NCI-H460 (cell line): Measurements from ENCODE around the gene MYBPH. TPM values are rescaled to one million over a fixed set of nuclear protein-coding genes. Genes with fewer than 3 reads are reported as not detected.

Experiments used
- DNase-seq: peaks from one replicate; pipeline ENCODE4 v3.0.0-alpha.2; 2016; ENCODE audit warnings: low read depth; ENCODE audit errors: extremely low read depth
- total RNA-seq: library from RNA; depleted of rRNA; stranded (reverse); fragments of >200 nt; shearing (Covaris generic); gene quantifications from 2 replicates; pipeline ENCODE4 v1.2.3, GENCODE V29; 2014

The MYBPH gene
- total RNA-seq, 1 experiment from 2014 or later = not detected

GRCh38 chr1:203180611-203181330 is 5.1 kb upstream of the MYBPH start:
- no peak for DNase-seq

GRCh38 chr1:203179667-203180005 is 4.0 kb upstream of the MYBPH start:
- DNase-seq = no peak

- no peak for DNase-seq
Measured at GRCh38 chr1:203178821-203179666, 3.4 kb upstream of the MYBPH start.

GRCh38 chr1:203178083-203178482 is 2.5 kb upstream of the MYBPH start:
- DNase-seq = no peak

GRCh38 chr1:203177470-203178039 is 1.9 kb upstream of the MYBPH start:
- no peak for DNase-seq

GRCh38 chr1:203177036-203177405 is 1.4 kb upstream of the MYBPH start:
- no peak for DNase-seq

- DNase-seq = no peak
Measured at GRCh38 chr1:203176273-203177035, 828 bp upstream of the MYBPH start.

- no peak for DNase-seq
Measured at GRCh38 chr1:203175827-203176241, 208 bp upstream of the MYBPH start.

- DNase-seq = no peak
Measured at GRCh38 chr1:203174324-203174985, 1.2 kb downstream of the MYBPH start.

- DNase-seq = no peak
Measured at GRCh38 chr1:203173566-203173965, 2.1 kb downstream of the MYBPH start.

GRCh38 chr1:203173011-203173555 is 2.5 kb downstream of the MYBPH start:
- no peak for DNase-seq

GRCh38 chr1:203172184-203173010 is 3.2 kb downstream of the MYBPH start:
- DNase-seq = peak; percentile 43

- no peak for DNase-seq
Measured at GRCh38 chr1:203171341-203172183, 4.1 kb downstream of the MYBPH start.

GRCh38 chr1:203170625-203171330 is 4.8 kb downstream of the MYBPH start:
- DNase-seq = no peak

- no peak for DNase-seq
Measured at GRCh38 chr1:203169770-203170520, 5.7 kb downstream of the MYBPH start.

- no peak for DNase-seq
Measured at GRCh38 chr1:203168991-203169390, 6.6 kb downstream of the MYBPH start.

- DNase-seq = no peak
Measured at GRCh38 chr1:203168256-203168786, 7.3 kb downstream of the MYBPH start.
